Trophoblast cell (in vitro differentiated cells and primary cell): ENCODE measurements around the gene SPIN4. TPM values are rescaled to one million over a fixed set of nuclear protein-coding genes. Genes with fewer than 3 reads are reported as not detected.
A peak's percentile ranks its signal among the peaks of the same experiment; 100 is the strongest.
"Not testable (repeated sequence)": the region's sequence is repeated elsewhere in the genome, so short reads cannot be mapped to it uniquely, and the experiment has no call there.

ENCODE experiments used
- DNase-seq, 2 donors: peaks; one replicate each; pipeline ENCODE4 v3.0.0-alpha.2; 2016
- H2AFZ ChIP-seq: 2 replicates; pipeline ENCODE4 v1.6.1; 2013; ENCODE audit warnings: low read length, moderate library complexity, mild to moderate bottlenecking; ENCODE audit not compliant: insufficient read depth, poor library complexity
- H2AK5ac ChIP-seq: 2 replicates; pipeline ENCODE4 v1.6.1; 2013; ENCODE audit warnings: mild to moderate bottlenecking, low read length
- H2BK120ac ChIP-seq: 2 replicates; pipeline ENCODE4 v1.6.1; 2013; ENCODE audit warnings: low read length, mild to moderate bottlenecking, moderate library complexity; ENCODE audit not compliant: insufficient read depth, poor library complexity
- H2BK12ac ChIP-seq: 2 replicates; pipeline ENCODE4 v1.6.1; 2013; ENCODE audit warnings: mild to moderate bottlenecking, low read length, moderate library complexity
- H2BK5ac ChIP-seq: 2 replicates; pipeline ENCODE4 v1.6.1; 2013; ENCODE audit warnings: low read length, low read depth, moderate library complexity, mild to moderate bottlenecking; ENCODE audit not compliant: poor library complexity
- H3K14ac ChIP-seq: 2 replicates; pipeline ENCODE4 v1.6.1; 2013; ENCODE audit warnings: mild to moderate bottlenecking, low read length
- H3K18ac ChIP-seq: 2 replicates; pipeline ENCODE4 v1.6.1; 2013; ENCODE audit warnings: mild to moderate bottlenecking, low read length
- H3K23ac ChIP-seq: 2 replicates; pipeline ENCODE4 v1.6.1; 2013; ENCODE audit warnings: low read length
- H3K27ac ChIP-seq: 2 replicates; pipeline ENCODE4 v1.5.1; 2013; ENCODE audit warnings: low read depth, mild to moderate bottlenecking, inconsistent platforms, low read length, moderate library complexity
- H3K27me3 ChIP-seq: 2 replicates; pipeline ENCODE4 v1.6.1; 2013; ENCODE audit warnings: inconsistent platforms, mild to moderate bottlenecking, low read length, moderate library complexity; ENCODE audit not compliant: insufficient read depth
- H3K36me3 ChIP-seq, 2 experiments: 1 replicate in 1 of 2; 2 replicates in 1 of 2; pipeline ENCODE4 v1.6.1; 2013; ENCODE audit warnings: low read length in 2 of 2, mild to moderate bottlenecking in 2 of 2, moderate library complexity in 1 of 2; ENCODE audit not compliant: insufficient read depth in 2 of 2, control insufficient read depth in 1 of 2
- H3K4ac ChIP-seq: 2 replicates; pipeline ENCODE4 v1.6.1; 2013; ENCODE audit warnings: low read depth, mild to moderate bottlenecking, low read length, moderate library complexity
- H3K4me1 ChIP-seq, 2 experiments: 1 replicate in 1 of 2; 2 replicates in 1 of 2; pipeline ENCODE4 v1.6.1; 2013; ENCODE audit warnings: low read length in 2 of 2, mild to moderate bottlenecking in 2 of 2, moderate library complexity in 1 of 2; ENCODE audit not compliant: insufficient read depth in 2 of 2, control insufficient read depth in 1 of 2
- H3K4me2 ChIP-seq: 2 replicates; pipeline ENCODE4 v1.6.1; 2013; ENCODE audit warnings: inconsistent platforms, mild to moderate bottlenecking, low read length, moderate library complexity
- H3K4me3 ChIP-seq: 2 replicates; pipeline ENCODE4 v1.5.1; 2013; ENCODE audit warnings: mild to moderate bottlenecking, low read depth, low read length, inconsistent platforms
- H3K79me1 ChIP-seq: one replicate; pipeline ENCODE4 v1.6.1; 2013; ENCODE audit warnings: low read length
- H3K79me2 ChIP-seq: 2 replicates; pipeline ENCODE4 v1.6.1; 2013; ENCODE audit warnings: low read length, mild to moderate bottlenecking; ENCODE audit not compliant: control insufficient read depth, insufficient read depth, poor library complexity
- H3K9ac ChIP-seq: 2 replicates; pipeline ENCODE4 v1.6.1; 2013; ENCODE audit warnings: mild to moderate bottlenecking, low read length
- H3K9me3 ChIP-seq: 2 replicates; pipeline ENCODE4 v1.6.1; 2013; ENCODE audit warnings: low read depth, mild to moderate bottlenecking, control low read depth, inconsistent platforms, low read length; ENCODE audit not compliant: insufficient read depth
- H4K12ac ChIP-seq: 2 replicates; pipeline ENCODE4 v1.6.1; 2013; ENCODE audit warnings: low read depth, mild to moderate bottlenecking, low read length, moderate library complexity
- H4K8ac ChIP-seq: 2 replicates; pipeline ENCODE4 v1.6.1; 2013; ENCODE audit warnings: low read depth, mild to moderate bottlenecking, low read length, moderate library complexity
- H4K91ac ChIP-seq: one replicate; pipeline ENCODE4 v1.6.1; 2013; ENCODE audit warnings: low read depth, mild to moderate bottlenecking, low read length, moderate library complexity
- WGBS: extraction: QIAGEN DNeasy Blood & Tissue Kit; methylation state at CpG from one replicate; pipeline ENCODE4 v1.1.7; 2013; ENCODE audit warnings: missing lambda C conversion rate; ENCODE audit not compliant: insufficient read length, insufficient coverage; ENCODE audit errors: extremely low coverage; 5-methylcytosine and 5-hydroxymethylcytosine counted together
- polyA plus RNA-seq: library from polyadenylated mRNA; stranded (reverse); fragments of 200-250 nt; gene quantifications from 2 replicates; pipeline ENCODE4 v1.2.3, GENCODE V29; 2013

SPIN4 gene
- 17.9 and 18.5 TPM in 2 replicates for polyA plus RNA-seq

DNA sequence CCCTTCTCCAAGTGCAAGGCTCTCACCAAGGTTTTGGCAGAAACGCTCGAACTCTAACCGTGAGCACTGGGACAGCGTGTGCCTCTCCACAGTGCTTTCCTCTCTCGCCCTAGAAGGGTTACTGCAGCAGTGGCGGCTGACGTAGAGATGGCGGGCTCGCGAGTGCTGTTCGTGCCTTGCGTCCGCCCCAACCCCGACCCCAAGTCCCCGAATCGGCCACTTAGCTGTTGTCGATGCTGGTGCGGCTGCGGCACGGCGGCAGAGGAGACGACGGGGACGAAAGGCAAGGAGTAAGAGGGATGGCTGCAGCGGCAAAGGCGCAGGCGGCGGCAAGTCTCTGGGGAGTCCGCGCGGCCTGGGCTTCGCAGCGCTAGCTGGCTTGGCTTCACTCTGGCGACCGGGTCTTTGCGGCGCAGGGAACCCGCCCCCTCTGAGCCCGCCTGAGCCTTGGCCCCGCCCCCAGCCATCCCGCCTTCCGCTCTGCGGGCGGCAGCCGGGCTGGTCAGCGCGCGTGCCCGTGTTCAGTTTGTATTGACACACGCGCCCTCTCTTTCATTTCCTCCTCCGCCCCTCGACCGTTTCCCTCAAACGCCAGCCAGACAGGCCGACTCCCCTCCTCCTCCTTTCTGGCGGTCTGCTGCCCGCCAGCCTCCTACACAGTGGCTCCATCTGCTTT, at the start of gene SPIN4:
TSS of gene SPIN4 (minus strand) at position 392 of the 676 bp plus-strand sequence. CDS start 513 bp downstream, outside the sequence.
- peaks cover 7% of the 10 kb centered on the region for H3K79me1 ChIP-seq
- DNase-seq: peak; percentile 76 to 78
- H3K4me1 ChIP-seq: peaks cover 0 to 2% of the 10 kb centered on the region in 2 experiments
- no peaks in the 10 kb centered on the region for H3K9me3 ChIP-seq
- H2AFZ ChIP-seq: peak within 1 kb of the TSS; percentile 90
- H3K79me2 ChIP-seq: peaks cover 8% of the 10 kb centered on the region
- peak within 1 kb of the TSS; percentile 44 for H4K12ac ChIP-seq
- peak within 1 kb of the TSS; percentile 81 for H3K4me3 ChIP-seq
- H3K9ac ChIP-seq: peak within 1 kb of the TSS; percentile 6
- H3K4me2 ChIP-seq: peak within 1 kb of the TSS; percentile 61
- peak within 1 kb of the TSS; percentile 11 for H2BK12ac ChIP-seq
- no peak within 1 kb of the TSS for H2AK5ac ChIP-seq
- peak within 1 kb of the TSS; percentile 95 for H4K91ac ChIP-seq
- H3K27ac ChIP-seq: peak within 1 kb of the TSS; percentile 86
- no peak within 1 kb of the TSS for H3K23ac ChIP-seq
- peak within 1 kb of the TSS; percentile 92 for H3K18ac ChIP-seq
- H3K27me3 ChIP-seq: no peaks in the 10 kb centered on the region
- peak within 1 kb of the TSS; percentile 82 for H4K8ac ChIP-seq
- H3K4ac ChIP-seq: peak within 1 kb of the TSS; percentile 91
- no CpG with 5 or more reads among the region's 58 CpGs for WGBS
- peak within 1 kb of the TSS; percentile 95 for H2BK5ac ChIP-seq
- H3K14ac ChIP-seq: peak within 1 kb of the TSS; percentile 80
- no peaks in the 10 kb centered on the region for H3K36me3 ChIP-seq
- H2BK120ac ChIP-seq: peak within 1 kb of the TSS; percentile 83

DNA sequence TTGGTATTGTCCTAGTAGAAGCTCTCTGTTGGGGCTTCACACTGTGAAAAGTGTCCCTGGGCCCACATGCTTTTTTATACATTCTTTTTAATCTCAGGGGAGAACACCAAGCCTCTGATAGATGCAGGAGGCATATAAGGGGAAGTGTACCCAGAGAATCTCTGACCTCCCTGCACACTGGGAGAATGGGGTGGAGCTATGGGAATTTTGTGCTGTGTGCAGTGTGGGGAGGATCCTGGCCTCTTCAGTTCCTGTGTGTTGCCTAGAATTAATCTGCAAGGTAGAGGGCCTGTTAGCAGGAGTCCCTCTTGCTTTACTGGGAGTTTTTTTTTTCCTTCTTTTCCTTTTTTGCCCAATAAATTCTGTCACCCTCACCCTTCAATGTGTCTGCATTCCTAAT, 49.2 kb upstream of the SPIN4 start:
- Histone ChIP-seq H3K4me1 (no peaks in the 10 kb centered on the region), H4K8ac (no peak overlapping the region)

DNA sequence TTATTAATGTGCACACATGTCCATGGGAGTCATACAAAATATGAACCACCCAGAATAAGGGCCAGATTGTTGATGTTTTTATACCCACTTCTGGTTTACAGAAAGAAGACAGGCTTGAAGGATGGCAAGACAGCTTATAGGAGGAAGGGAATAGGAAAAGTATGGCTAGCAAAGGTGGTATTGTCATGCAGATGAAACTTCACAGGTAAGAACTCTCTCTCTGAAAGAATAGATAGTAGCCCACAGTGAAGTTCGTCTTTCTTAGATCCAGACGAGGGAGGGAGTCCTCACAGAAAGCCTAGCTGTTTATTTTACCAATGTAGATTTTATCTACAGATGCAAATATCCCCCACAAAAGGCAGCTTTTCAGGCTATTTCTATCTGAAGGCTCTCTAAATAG, 43.7 kb upstream of the SPIN4 start:
- no peak overlapping the region for H3K23ac ChIP-seq
- no peaks in the 10 kb centered on the region for H3K9me3 ChIP-seq
- no peak overlapping the region for H2AK5ac ChIP-seq
- H3K18ac ChIP-seq: no peak overlapping the region
- H3K14ac ChIP-seq: no peak overlapping the region
- H2BK120ac ChIP-seq: no peak overlapping the region
- no peak overlapping the region for H4K8ac ChIP-seq
- no peak overlapping the region for H2AFZ ChIP-seq
- no peak overlapping the region for H4K12ac ChIP-seq
- no peaks in the 10 kb centered on the region for H3K27me3 ChIP-seq
- H3K4me3 ChIP-seq: no peak overlapping the region
- no peak for DNase-seq
- no peak overlapping the region for H2BK5ac ChIP-seq
- H4K91ac ChIP-seq: no peak overlapping the region
- no peaks in the 10 kb centered on the region for H3K79me2 ChIP-seq
- H3K27ac ChIP-seq: no peak overlapping the region
- H3K79me1 ChIP-seq: no peaks in the 10 kb centered on the region
- no peak overlapping the region for H3K4me2 ChIP-seq
- no peak overlapping the region for H2BK12ac ChIP-seq
- H3K4ac ChIP-seq: no peak overlapping the region
- no peaks in the 10 kb centered on the region for H3K4me1 ChIP-seq
- no CpG with 5 or more reads among the region's 2 CpGs for WGBS
- no peaks in the 10 kb centered on the region for H3K36me3 ChIP-seq
- no peak overlapping the region for H3K9ac ChIP-seq

More for the DNA sequence above, 49.2 kb upstream of the SPIN4 start:
- Histone ChIP-seq H3K36me3 (no peaks in the 10 kb centered on the region), H3K27ac (no peak overlapping the region), H3K14ac (no peak overlapping the region), H3K79me2 (no peaks in the 10 kb centered on the region), H3K18ac (no peak overlapping the region), H4K12ac (no peak overlapping the region), H3K4ac (no peak overlapping the region), H2BK5ac (no peak overlapping the region), H2BK120ac (no peak overlapping the region), H2AFZ (no peak overlapping the region), H3K27me3 (no peaks in the 10 kb centered on the region), H3K9me3 (no peaks in the 10 kb centered on the region), H3K4me3 (no peak overlapping the region), H2BK12ac (no peak overlapping the region), H4K91ac (no peak overlapping the region), H2AK5ac (no peak overlapping the region), H3K4me2 (no peak overlapping the region), H3K79me1 (no peaks in the 10 kb centered on the region), H3K9ac (no peak overlapping the region), H3K23ac (no peak overlapping the region)
- no peak for DNase-seq

DNA sequence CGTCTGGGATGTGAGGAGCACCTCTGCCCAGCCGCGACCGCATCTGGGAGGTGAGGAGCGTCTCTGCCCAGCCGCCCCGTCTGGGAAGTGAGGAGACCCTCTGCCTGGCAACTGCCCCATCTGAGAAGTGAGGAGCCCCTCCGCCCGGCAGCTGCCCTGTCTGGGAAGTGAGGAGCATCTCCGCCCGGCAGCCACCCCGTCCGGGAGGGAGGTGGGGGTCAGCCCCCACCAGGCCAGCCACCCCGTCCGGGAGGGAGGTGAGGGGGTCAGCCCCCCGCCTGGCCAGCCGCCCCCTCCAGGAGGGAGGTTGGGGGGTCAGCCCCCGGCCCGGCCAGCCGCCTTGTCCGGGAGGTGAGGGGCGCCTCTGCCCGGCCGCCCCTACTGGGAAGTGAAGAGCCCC, 42.0 kb upstream of the SPIN4 start:
- not testable (repeated sequence) for H4K8ac ChIP-seq, H3K23ac ChIP-seq, H3K18ac ChIP-seq, H3K27ac ChIP-seq, H4K91ac ChIP-seq, H3K9me3 ChIP-seq, H2BK12ac ChIP-seq, H3K14ac ChIP-seq, H3K79me2 ChIP-seq, H3K27me3 ChIP-seq, H3K9ac ChIP-seq, H4K12ac ChIP-seq, H2AFZ ChIP-seq, H3K79me1 ChIP-seq, H3K36me3 ChIP-seq, DNase-seq, H3K4me3 ChIP-seq, H2BK120ac ChIP-seq, H2AK5ac ChIP-seq, H3K4me1 ChIP-seq, H2BK5ac ChIP-seq, H3K4ac ChIP-seq, H3K4me2 ChIP-seq
- WGBS: no CpG with 5 or more reads among the region's 24 CpGs
